OCI-LY1 (cell line): Measurements from ENCODE around the gene FDX1.

Experiments
- H2AFZ ChIP-seq: fragments of 200-600 bp; sonication (generic), shearing (Covaris generic); 2 replicates; pipeline ENCODE4 v1.6.0; 2014; ENCODE audit warnings: antibody characterized with exemption, mild to moderate bottlenecking, low read length
- H3F3A ChIP-seq: fragments of 200-600 bp; sonication (generic), shearing (Covaris generic); 2 replicates; pipeline ENCODE4 v1.6.0; 2014; ENCODE audit warnings: mild to moderate bottlenecking, antibody characterized with exemption, low read length, moderate library complexity; ENCODE audit not compliant: insufficient read depth
- H3K27ac ChIP-seq: fragments of 200-600 bp; sonication (generic); 2 replicates; pipeline ENCODE4 v1.5.1; 2014; ENCODE audit warnings: low read length, mixed run types, mild to moderate bottlenecking, low read depth; ENCODE audit not compliant: poor library complexity, severe bottlenecking
- H3K27me3 ChIP-seq: fragments of 200-600 bp; sonication (generic); 2 replicates; pipeline ENCODE4 v1.6.0; 2014; ENCODE audit warnings: antibody characterized with exemption, mild to moderate bottlenecking, low read length, moderate library complexity; ENCODE audit not compliant: insufficient read depth
- H3K36me3 ChIP-seq: fragments of 200-600 bp; sonication (generic); 2 replicates; pipeline ENCODE4 v1.6.1; 2014; ENCODE audit warnings: mild to moderate bottlenecking, antibody characterized with exemption, low read length, moderate library complexity, mixed read lengths; ENCODE audit not compliant: insufficient read depth
- H3K4me1 ChIP-seq: fragments of 200-600 bp; sonication (generic); 2 replicates; pipeline ENCODE4 v1.5.1; 2014; ENCODE audit warnings: mild to moderate bottlenecking, low read length, moderate library complexity; ENCODE audit not compliant: insufficient read depth, severe bottlenecking
- H3K4me2 ChIP-seq: fragments of 200-600 bp; sonication (generic), shearing (Covaris generic); 2 replicates; pipeline ENCODE4 v1.6.1; 2014; ENCODE audit warnings: low read length
- H3K4me3 ChIP-seq: fragments of 200-600 bp; sonication (generic); 2 replicates; pipeline ENCODE4 v1.5.1; 2014; ENCODE audit warnings: low read length, low read depth, mild to moderate bottlenecking, mixed read lengths; ENCODE audit not compliant: poor library complexity, severe bottlenecking
- H3K79me2 ChIP-seq: fragments of 200-600 bp; shearing (Covaris generic); 2 replicates; pipeline ENCODE4 v1.6.1; 2016; ENCODE audit warnings: mixed run types, low read length, mixed read lengths; ENCODE audit not compliant: insufficient read depth
- H3K9ac ChIP-seq: fragments of 200-600 bp; sonication (generic), shearing (Covaris generic); 2 replicates; pipeline ENCODE4 v1.6.1; 2014; ENCODE audit warnings: mild to moderate bottlenecking, low read length, mixed read lengths
- H3K9me2 ChIP-seq: fragments of 200-600 bp; sonication (generic), shearing (Covaris generic); 2 replicates; pipeline ENCODE4 v1.6.1; 2014; ENCODE audit warnings: low read depth, mild to moderate bottlenecking, low read length, mixed read lengths
- H3K9me3 ChIP-seq: fragments of 200-600 bp; shearing (Covaris generic); 2 replicates; pipeline ENCODE4 v1.6.1; 2014; ENCODE audit warnings: low read length, mixed read lengths
- H4K20me1 ChIP-seq: fragments of 200-600 bp; sonication (generic), shearing (Covaris generic); 2 replicates; pipeline ENCODE4 v1.6.0; 2016; ENCODE audit warnings: mild to moderate bottlenecking, low read length; ENCODE audit not compliant: insufficient read depth
- CTCF ChIP-seq: fragments of 200-600 bp; sonication (generic), shearing (Covaris generic); IDR thresholded peaks from 2 replicates; pipeline ENCODE4 v1.5.1; 2017; ENCODE audit warnings: mild to moderate bottlenecking, antibody characterized with exemption, low read length, moderate library complexity, mixed read lengths
- EZH2 ChIP-seq: fragments of 200-600 bp; sonication (generic), shearing (Covaris generic); IDR thresholded peaks from 2 replicates; pipeline ENCODE4 v1.8.0; 2017; ENCODE audit warnings: borderline replicate concordance, mixed run types, mild to moderate bottlenecking, antibody characterized with exemption, low read length, moderate library complexity, mixed read lengths

FDX1 gene

GRCh38 chr11:110455718-110456117, 26.0 kb downstream of the FDX1 start:
- H4K20me1 ChIP-seq: no peaks in the 10 kb centered on the region
- H3K9me2 ChIP-seq: no peaks in the 10 kb centered on the region
- H3K4me2 ChIP-seq: no peak overlapping the region
- H3K9me3 ChIP-seq: no peaks in the 10 kb centered on the region
- no peak overlapping the region for H3K27ac ChIP-seq
- peaks cover 5% of the 10 kb centered on the region; the same call in 1 of the 2 replicates for H3K79me2 ChIP-seq
- no peak overlapping the region for H2AFZ ChIP-seq
- no peak overlapping the region for H3K4me3 ChIP-seq
- H3K9ac ChIP-seq: no peak overlapping the region
- H3F3A ChIP-seq: no peaks in the 10 kb centered on the region
- TF ChIP-seq CTCF: no peak
- TF ChIP-seq EZH2: no peak
- H3K36me3 ChIP-seq: peaks cover 53% of the 10 kb centered on the region
- no peaks in the 10 kb centered on the region for H3K4me1 ChIP-seq
- H3K27me3 ChIP-seq: no peaks in the 10 kb centered on the region

GRCh38 chr11:110463153-110463552, 33.4 kb downstream of the FDX1 start:
- no peaks in the 10 kb centered on the region for H4K20me1 ChIP-seq
- no peaks in the 10 kb centered on the region for H3K79me2 ChIP-seq
- no peaks in the 10 kb centered on the region for H3K9me2 ChIP-seq
- H3K9me3 ChIP-seq: no peaks in the 10 kb centered on the region
- no peaks in the 10 kb centered on the region for H3F3A ChIP-seq
- no peak overlapping the region for H3K27ac ChIP-seq
- TF ChIP-seq EZH2: no peak
- peak; percentile 89 for TF ChIP-seq CTCF
- peaks cover 56% of the 10 kb centered on the region for H3K36me3 ChIP-seq
- no peak overlapping the region for H3K9ac ChIP-seq
- no peak overlapping the region for H2AFZ ChIP-seq
- no peaks in the 10 kb centered on the region for H3K4me1 ChIP-seq
- H3K27me3 ChIP-seq: no peaks in the 10 kb centered on the region
- no peak overlapping the region for H3K4me2 ChIP-seq
- H3K4me3 ChIP-seq: no peak overlapping the region

GRCh38 chr11:110465231-110465630, 35.5 kb downstream of the FDX1 start:
- no peak for TF ChIP-seq CTCF
- no peak for TF ChIP-seq EZH2
- no peaks in the 10 kb centered on the region for H3K9me3 ChIP-seq

More at GRCh38 chr11:110465231-110465630, 35.5 kb downstream of the FDX1 start:
- no peaks in the 10 kb centered on the region for H4K20me1 ChIP-seq
- H3K4me3 ChIP-seq: no peak overlapping the region
- no peak overlapping the region for H2AFZ ChIP-seq
- H3K36me3 ChIP-seq: peaks cover 38% of the 10 kb centered on the region
- no peak overlapping the region for H3K9ac ChIP-seq
- H3K4me1 ChIP-seq: no peaks in the 10 kb centered on the region
- H3K27ac ChIP-seq: no peak overlapping the region
- H3K9me2 ChIP-seq: no peaks in the 10 kb centered on the region
- H3K4me2 ChIP-seq: no peak overlapping the region
- H3K79me2 ChIP-seq: no peaks in the 10 kb centered on the region
- H3F3A ChIP-seq: no peaks in the 10 kb centered on the region
- H3K27me3 ChIP-seq: no peaks in the 10 kb centered on the region
